Activated CD8-positive, alpha-beta memory T cell treated with anti-CD3 and anti-CD28 coated beads for 48 hours (primary cell): ENCODE measurements around the gene PDE11A.

Experiments
- DNase-seq, 3 experiments: peaks; one replicate each; pipeline ENCODE4 v3.0.0-alpha.2; 2020; ENCODE audit warnings: low read depth in 2 of 3, low spot score in 2 of 3

PDE11A gene

GRCh38 chr2:177730363-177730762 is 342.2 kb downstream of the PDE11A start:
- DNase-seq, result no peak

DNA sequence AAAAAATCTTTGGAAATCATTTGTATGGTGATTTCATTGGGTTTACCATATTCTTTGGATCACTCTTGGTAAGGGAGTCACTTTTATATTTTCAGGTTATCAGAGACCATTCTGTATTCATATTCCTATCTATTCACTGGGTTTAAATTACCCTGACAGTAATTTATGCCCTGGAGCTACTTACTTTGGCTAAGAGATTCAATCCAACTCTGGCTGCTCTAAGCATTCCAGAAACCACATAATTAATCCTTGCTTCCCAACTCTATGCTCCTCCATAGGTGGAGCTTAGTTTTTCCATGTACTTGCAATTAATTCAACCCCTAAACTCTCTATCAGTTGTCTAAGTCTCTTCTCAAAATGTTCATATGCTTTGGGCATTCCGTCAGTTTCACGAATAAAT is 343.7 kb downstream of the PDE11A start:
- no peak for DNase-seq

DNA sequence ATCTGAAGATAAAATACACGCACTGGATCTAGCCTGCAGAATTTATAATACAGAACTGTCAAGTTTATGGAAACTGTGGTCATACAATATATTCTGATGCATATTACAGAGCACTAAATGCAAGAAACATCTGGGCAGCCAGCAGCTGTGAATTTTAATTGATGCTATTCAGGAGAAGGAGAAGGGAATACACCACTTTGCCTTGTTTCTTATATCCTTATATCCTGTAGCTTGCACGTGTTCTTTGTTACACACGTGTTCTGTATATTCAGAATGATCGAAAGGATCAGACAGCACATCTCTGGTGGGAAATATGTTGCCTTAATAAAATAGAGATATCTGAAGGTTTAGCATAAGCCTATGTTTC is 344.2 kb downstream of the PDE11A start:
- no peak for DNase-seq

GRCh38 chr2:177727577-177728398 is 344.8 kb downstream of the PDE11A start:
- DNase-seq, result no peak

DNA sequence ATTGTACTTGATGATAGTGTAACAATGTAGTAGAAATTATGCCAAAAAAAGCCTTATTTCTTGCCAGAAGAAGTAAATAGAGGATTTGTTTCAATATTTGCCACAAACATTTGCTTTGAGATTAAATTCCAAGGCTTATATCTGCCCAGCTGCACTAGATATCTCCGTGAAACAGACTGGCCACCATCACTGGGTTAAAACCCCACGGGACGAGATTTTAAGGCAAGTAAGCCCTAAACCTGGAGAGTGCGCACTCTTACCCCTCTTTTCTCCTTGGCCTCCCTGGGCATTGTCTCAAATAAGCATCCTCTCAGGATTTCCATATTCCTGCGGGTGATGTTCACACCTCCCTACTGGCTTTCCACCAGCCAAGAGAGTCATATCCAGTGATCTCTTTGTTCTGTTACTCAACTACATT is 345.6 kb downstream of the PDE11A start:
- no peak for DNase-seq

DNA sequence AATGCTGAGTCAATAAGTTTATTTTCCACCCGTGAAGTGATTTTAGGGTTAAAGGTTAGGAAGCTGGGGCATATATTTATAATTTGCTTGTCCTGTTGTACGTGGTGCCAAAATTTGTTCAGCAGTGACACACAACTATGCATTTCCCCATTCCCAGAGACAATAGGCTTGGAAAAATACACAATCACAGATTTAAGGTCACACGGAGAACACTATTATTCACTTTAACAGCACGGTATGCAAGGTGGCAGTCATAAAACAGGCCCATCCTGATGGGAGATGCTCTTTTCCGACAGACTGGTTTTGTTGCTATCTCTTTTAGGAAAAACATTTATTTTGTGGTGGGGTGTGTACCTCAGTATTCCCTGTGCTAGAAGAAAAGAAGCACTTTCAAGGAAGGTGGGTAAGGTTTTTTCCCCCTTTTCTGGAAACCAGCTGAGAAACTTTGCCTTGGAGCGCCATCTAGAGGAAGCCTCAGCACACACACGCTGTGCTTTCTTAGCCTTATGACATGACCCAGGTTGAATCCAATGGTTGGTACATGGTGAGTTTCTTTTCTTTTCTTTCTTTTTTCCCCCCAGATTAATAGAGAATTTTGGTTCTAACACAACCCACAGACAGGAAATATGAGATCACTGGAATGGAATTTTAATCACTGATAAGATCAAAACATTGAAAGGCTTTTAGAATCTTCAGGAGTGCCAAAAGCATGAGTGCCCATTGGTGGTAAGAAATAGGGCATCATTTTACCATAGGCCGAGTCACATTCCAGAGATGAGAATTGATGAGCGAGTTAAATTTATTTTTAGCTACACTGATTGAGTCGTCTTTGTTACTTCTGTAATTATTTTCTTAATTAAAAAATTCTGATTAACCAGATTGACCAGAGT is 347.9 kb downstream of the PDE11A start:
- DNase-seq, result peak; percentile 3 to 19 (median 4)

- no peak for DNase-seq
Observed at GRCh38 chr2:177723235-177723634, 349.3 kb downstream of the PDE11A start.

- no peak for DNase-seq
Observed at GRCh38 chr2:177721818-177722567, 350.6 kb downstream of the PDE11A start.

- no peak for DNase-seq
Observed at GRCh38 chr2:177721087-177721486, 351.5 kb downstream of the PDE11A start.

DNA sequence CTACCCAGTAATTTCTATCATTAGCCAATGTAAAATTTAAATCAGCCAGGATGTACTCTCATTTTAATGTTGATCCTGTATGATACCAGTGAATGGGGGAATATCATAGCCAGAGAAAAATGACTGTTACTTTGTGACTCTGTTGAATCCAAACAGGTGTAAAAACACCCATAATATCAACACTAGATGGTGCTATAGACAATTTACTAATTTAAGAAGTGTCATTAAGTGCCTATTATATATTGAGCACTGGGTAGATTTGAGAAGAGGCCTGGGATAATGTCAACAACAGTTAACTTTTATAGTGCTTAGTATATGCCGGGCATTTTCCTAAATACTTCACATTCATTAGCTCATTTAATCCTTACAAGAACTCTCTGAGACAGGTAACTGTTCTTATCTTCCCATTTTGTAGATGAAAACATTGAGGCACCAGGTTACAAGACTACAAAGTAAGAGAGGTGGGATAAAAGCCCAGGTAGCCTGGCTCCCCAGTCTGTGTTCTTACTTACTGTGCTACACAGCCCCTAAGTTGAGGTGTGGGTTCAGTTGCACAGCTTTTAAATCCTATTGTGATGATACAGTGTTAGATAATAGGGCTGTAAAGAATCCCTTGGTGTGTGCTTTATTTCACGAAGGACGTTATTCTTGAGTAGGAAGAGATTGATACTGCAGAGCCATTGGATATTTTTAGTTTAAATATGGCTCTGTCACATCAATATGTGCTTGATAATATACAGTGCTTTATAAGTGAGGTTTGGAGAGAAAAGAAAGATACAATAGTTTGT is 354.6 kb downstream of the PDE11A start:
- DNase-seq, result no peak

GRCh38 chr2:177716484-177716883 is 356.1 kb downstream of the PDE11A start:
- DNase-seq, result no peak

DNA sequence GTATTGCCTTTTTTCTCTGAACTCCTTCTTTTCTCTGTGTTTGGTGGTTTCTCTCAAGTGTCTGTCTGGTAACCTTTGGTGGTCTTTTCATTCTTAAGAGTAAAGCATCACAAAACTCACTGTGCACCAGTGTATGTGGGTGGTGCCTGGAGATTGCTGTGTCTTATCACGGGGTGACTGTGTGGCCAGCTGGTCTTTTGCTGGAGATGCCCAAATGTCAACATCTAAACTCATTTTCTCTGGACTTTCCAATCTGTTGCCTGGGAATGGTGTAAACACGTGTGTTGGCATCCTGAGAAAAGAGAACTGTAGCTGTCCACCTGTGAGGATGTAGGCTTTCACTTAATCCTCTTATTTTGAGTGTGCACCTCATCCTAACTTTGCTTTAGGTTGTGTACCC is 356.8 kb downstream of the PDE11A start:
- no peak for DNase-seq

GRCh38 chr2:177714704-177715103 is 357.9 kb downstream of the PDE11A start:
- DNase-seq, result no peak

DNA sequence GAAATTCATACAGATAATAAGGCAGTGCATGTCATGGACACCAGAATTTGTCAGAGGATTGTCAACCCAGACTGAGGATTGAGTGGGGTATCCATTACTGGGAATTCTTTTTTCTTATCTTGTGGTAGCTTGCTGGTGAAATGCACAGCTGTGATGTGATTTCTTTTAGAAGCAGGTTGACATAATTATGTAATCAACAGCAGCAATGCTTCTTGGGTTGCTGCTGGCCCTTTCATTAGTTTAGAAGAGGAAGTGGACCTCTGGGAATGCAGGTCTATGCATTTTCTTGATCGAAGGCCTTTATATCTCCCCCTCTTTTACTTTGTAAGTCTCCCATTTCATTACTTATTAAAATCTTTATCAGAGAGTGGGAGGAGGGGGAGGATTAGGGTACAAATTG is 360.1 kb downstream of the PDE11A start:
- DNase-seq, result no peak

DNA sequence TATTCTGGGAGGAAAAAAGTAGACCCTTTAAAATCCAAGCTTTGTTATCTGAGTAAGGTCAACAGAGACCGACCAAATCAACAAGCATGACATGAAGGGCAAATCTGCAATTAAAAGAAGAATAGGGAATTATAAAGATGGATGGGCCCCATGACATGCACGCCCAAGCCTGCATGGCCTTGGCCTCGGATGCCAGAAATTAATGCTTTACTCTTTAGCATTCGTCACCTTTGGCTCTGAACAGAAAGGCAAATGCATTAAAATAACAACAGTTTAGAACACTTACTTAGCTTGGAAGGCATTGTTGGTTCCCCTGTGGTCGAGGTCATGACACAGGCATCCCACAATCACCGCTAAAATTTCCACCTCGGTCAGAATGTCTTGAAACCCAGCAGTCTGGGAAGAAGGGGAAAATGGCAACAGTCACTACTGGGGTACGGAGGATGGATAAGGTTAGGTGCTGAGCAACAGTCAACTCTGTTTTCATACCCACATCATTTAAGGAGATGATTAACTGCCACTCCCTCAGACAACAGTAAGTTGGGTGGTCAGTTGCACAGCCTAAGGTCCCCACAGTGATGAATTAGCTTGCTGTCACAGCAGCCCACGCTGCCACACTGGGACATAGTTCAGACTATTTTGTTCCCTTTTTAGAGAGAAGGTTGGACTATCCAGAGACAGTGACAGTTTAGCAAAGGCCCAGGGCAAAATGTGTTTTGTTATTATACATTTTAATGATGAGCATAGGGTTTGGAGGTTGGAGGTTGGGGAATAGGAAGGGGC is 360.9 kb downstream of the PDE11A start:
- no peak for DNase-seq

GRCh38 chr2:177710889-177711288 is 361.7 kb downstream of the PDE11A start:
- DNase-seq, result no peak

GRCh38 chr2:177709986-177710401 is 362.6 kb downstream of the PDE11A start:
- DNase-seq, result no peak

- DNase-seq, result no peak
Observed at GRCh38 chr2:177708660-177709444, 363.7 kb downstream of the PDE11A start.

GRCh38 chr2:177708106-177708505 is 364.5 kb downstream of the PDE11A start:
- no peak for DNase-seq
